H1 (cell line): ENCODE measurements around the gene LINGO4.

Source experiments
- ATF3 ChIP-seq: IDR thresholded peaks from 2 replicates; pipeline ENCODE4 v1.6.1; 2011; ENCODE audit warnings: low read depth, mild to moderate bottlenecking, low read length; ENCODE audit not compliant: insufficient read depth
- CTCF ChIP-seq, 3 experiments: IDR thresholded peaks; 1 replicate in 2 of 3; 2 replicates in 1 of 3; pipeline versions ENCODE4 v1.5.1 to v1.6.1; 2011; ENCODE audit warnings: low read length in 3 of 3, mild to moderate bottlenecking in 3 of 3, inconsistent platforms in 2 of 3, low read depth in 1 of 3, moderate library complexity in 1 of 3; ENCODE audit not compliant: insufficient read depth in 1 of 3; ENCODE audit errors: control extremely low read depth in 1 of 3
- EZH2 ChIP-seq: fragments of 200-600 bp; sonication (generic); IDR thresholded peaks from 2 replicates; pipeline ENCODE4 v1.7.1; 2012; ENCODE audit warnings: low read depth, mild to moderate bottlenecking, moderate library complexity, low read length, inconsistent platforms; ENCODE audit not compliant: severe bottlenecking
- POLR2AphosphoS5 ChIP-seq: IDR thresholded peaks from 2 replicates; pipeline ENCODE4 v1.6.1; 2011; ENCODE audit warnings: low read depth, low read length

- no peak for TF ChIP-seq CTCF (IDR thresholded peaks at IDR 0.05; ENCODE audit: control extremely low read depth in 1 of 3, insufficient read depth in 1 of 3, low read depth in 1 of 3, low read length in 3 of 3)
- TF ChIP-seq EZH2, result no peak
- no peak for TF ChIP-seq ATF3
- TF ChIP-seq POLR2AphosphoS5, result no peak
Observed at GRCh38 chr1:151816548-151817352, 11.5 kb upstream of the LINGO4 start.
